T-helper 2 cell treated with Interferon-gamma antibody and Interleukin-4, amounts not matched to agents 5 μg/mL and 100 μg/mL, for 36 hours (primary cell): ENCODE measurements around the gene MXRA8.

Experiments
- DNase-seq: peaks from one replicate; pipeline ENCODE4 v3.0.0; 2021; ENCODE audit warnings: low spot score
- H3K27ac Mint-ChIP-seq: one replicate; pipeline ENCODE4 v1.8.0; 2021; ENCODE audit warnings: mild to moderate bottlenecking, mixed read lengths
- H3K27me3 Mint-ChIP-seq: one replicate; pipeline ENCODE4 v1.8.0; 2021; ENCODE audit warnings: low read depth, mixed read lengths
- H3K36me3 Mint-ChIP-seq: one replicate; pipeline ENCODE4 v1.8.0; 2021; ENCODE audit warnings: low read depth, mixed read lengths
- H3K4me1 Mint-ChIP-seq: one replicate; pipeline ENCODE4 v1.8.0; 2021; ENCODE audit warnings: low read depth, mixed read lengths
- H3K4me3 Mint-ChIP-seq: one replicate; pipeline ENCODE4 v1.8.0; 2022; ENCODE audit warnings: mild to moderate bottlenecking, moderate library complexity, mixed read lengths
- H3K9me3 Mint-ChIP-seq: one replicate; pipeline ENCODE4 v1.8.0; 2021; ENCODE audit warnings: mixed read lengths

MXRA8 gene

GRCh38 chr1:1334835-1335234, 23.5 kb downstream of the MXRA8 start:
- Mint-ChIP-seq H3K27me3 (no peaks in the 10 kb centered on the region), H3K4me1 (no peaks in the 10 kb centered on the region), H3K27ac (no peak overlapping the region), H3K36me3 (no peaks in the 10 kb centered on the region), H3K4me3 (no peak overlapping the region), H3K9me3 (peaks cover 1% of the 10 kb centered on the region)
- DNase-seq, result no peak

GRCh38 chr1:1333551-1334241, 24.7 kb downstream of the MXRA8 start:
- H3K9me3 Mint-ChIP-seq, result peaks cover 3% of the 10 kb centered on the region
- H3K4me1 Mint-ChIP-seq, result no peaks in the 10 kb centered on the region
- H3K4me3 Mint-ChIP-seq, result no peak overlapping the region
- H3K36me3 Mint-ChIP-seq, result no peaks in the 10 kb centered on the region
- DNase-seq, result no peak
- no peaks in the 10 kb centered on the region for H3K27me3 Mint-ChIP-seq
- H3K27ac Mint-ChIP-seq, result no peak overlapping the region

GRCh38 chr1:1332774-1333480, 25.4 kb downstream of the MXRA8 start:
- Mint-ChIP-seq H3K27ac (no peak overlapping the region), H3K4me3 (no peak overlapping the region), H3K4me1 (no peaks in the 10 kb centered on the region), H3K9me3 (peaks cover 3% of the 10 kb centered on the region), H3K27me3 (no peaks in the 10 kb centered on the region), H3K36me3 (no peaks in the 10 kb centered on the region)
- no peak for DNase-seq

- Mint-ChIP-seq H3K36me3 (no peaks in the 10 kb centered on the region), H3K27ac (no peak overlapping the region), H3K9me3 (peaks cover 3% of the 10 kb centered on the region), H3K27me3 (no peaks in the 10 kb centered on the region), H3K4me3 (no peak overlapping the region), H3K4me1 (no peaks in the 10 kb centered on the region)
- no peak for DNase-seq
Observed at GRCh38 chr1:1332031-1332755, 26.2 kb downstream of the MXRA8 start.

GRCh38 chr1:1331068-1331965, 27.0 kb downstream of the MXRA8 start, which contains the start of gene TAS1R3:
TSS of gene TAS1R3 (plus strand) at chr1:1331280. CDS start at chr1:1331346, 66 bp downstream.
- DNase-seq, result no peak
- Mint-ChIP-seq H3K9me3 (peaks cover 3% of the 10 kb centered on the region), H3K36me3 (no peaks in the 10 kb centered on the region), H3K27ac (no peak within 1 kb of the TSS), H3K4me1 (peaks cover under 1% of the 10 kb centered on the region), H3K27me3 (no peaks in the 10 kb centered on the region), H3K4me3 (no peak within 1 kb of the TSS)

- no peak overlapping the region for H3K4me3 Mint-ChIP-seq
- no peaks in the 10 kb centered on the region for H3K27me3 Mint-ChIP-seq
- no peaks in the 10 kb centered on the region for H3K36me3 Mint-ChIP-seq
- DNase-seq, result no peak
- peaks cover 3% of the 10 kb centered on the region for H3K9me3 Mint-ChIP-seq
- H3K27ac Mint-ChIP-seq, result no peak overlapping the region
- peaks cover 8% of the 10 kb centered on the region for H3K4me1 Mint-ChIP-seq
Observed at GRCh38 chr1:1330366-1331067, 27.8 kb downstream of the MXRA8 start.

- Mint-ChIP-seq H3K4me1 (peaks cover 11% of the 10 kb centered on the region), H3K4me3 (no peak overlapping the region), H3K9me3 (peaks cover 3% of the 10 kb centered on the region), H3K27me3 (no peaks in the 10 kb centered on the region), H3K36me3 (no peaks in the 10 kb centered on the region), H3K27ac (no peak overlapping the region)
- no peak for DNase-seq
Observed at GRCh38 chr1:1329304-1330210, 28.8 kb downstream of the MXRA8 start.

GRCh38 chr1:1328254-1328653, 30.1 kb downstream of the MXRA8 start:
- DNase-seq, result no peak
- Mint-ChIP-seq H3K27ac (no peak overlapping the region), H3K27me3 (no peaks in the 10 kb centered on the region), H3K4me1 (peaks cover 15% of the 10 kb centered on the region), H3K9me3 (peaks cover 3% of the 10 kb centered on the region), H3K4me3 (no peak overlapping the region), H3K36me3 (no peaks in the 10 kb centered on the region)

- H3K27ac Mint-ChIP-seq, result no peak overlapping the region
- H3K4me3 Mint-ChIP-seq, result no peak overlapping the region
- H3K36me3 Mint-ChIP-seq, result no peaks in the 10 kb centered on the region
- H3K27me3 Mint-ChIP-seq, result no peaks in the 10 kb centered on the region
- H3K4me1 Mint-ChIP-seq, result peaks cover 18% of the 10 kb centered on the region
- H3K9me3 Mint-ChIP-seq, result peaks cover 3% of the 10 kb centered on the region
- DNase-seq, result no peak
Observed at GRCh38 chr1:1327291-1327690, 31.1 kb downstream of the MXRA8 start.

- Mint-ChIP-seq H3K4me1 (peaks cover 22% of the 10 kb centered on the region), H3K27ac (peak overlapping the region; percentile 82)
- DNase-seq, result no peak
Observed at GRCh38 chr1:1326075-1326605, 32.2 kb downstream of the MXRA8 start.

GRCh38 chr1:1325288-1326074, 32.9 kb downstream of the MXRA8 start:
- peak overlapping the region; percentile 79 for H3K4me3 Mint-ChIP-seq
- no peak for DNase-seq
- peaks cover 22% of the 10 kb centered on the region for H3K4me1 Mint-ChIP-seq
- no peaks in the 10 kb centered on the region for H3K27me3 Mint-ChIP-seq
- peaks cover 3% of the 10 kb centered on the region for H3K9me3 Mint-ChIP-seq
- H3K27ac Mint-ChIP-seq, result peak overlapping the region; percentile 82
- no peaks in the 10 kb centered on the region for H3K36me3 Mint-ChIP-seq

More at GRCh38 chr1:1326075-1326605, 32.2 kb downstream of the MXRA8 start:
- Mint-ChIP-seq H3K27me3 (no peaks in the 10 kb centered on the region), H3K36me3 (no peaks in the 10 kb centered on the region), H3K4me3 (peak overlapping the region; percentile 79), H3K9me3 (peaks cover 3% of the 10 kb centered on the region)
